ENCODE measurements around the gene C20orf173.

Gene C20orf173, protein sequence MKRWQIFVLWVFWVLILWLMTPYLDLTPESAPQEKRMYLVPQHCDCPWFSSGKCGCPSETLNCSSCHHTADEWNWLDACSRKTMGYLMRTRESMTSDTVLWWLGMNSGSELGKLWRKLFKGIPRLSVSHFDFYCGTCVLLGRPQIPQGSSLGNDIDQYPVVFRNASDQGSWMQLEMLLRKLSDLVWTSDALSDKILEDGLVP

DNA sequence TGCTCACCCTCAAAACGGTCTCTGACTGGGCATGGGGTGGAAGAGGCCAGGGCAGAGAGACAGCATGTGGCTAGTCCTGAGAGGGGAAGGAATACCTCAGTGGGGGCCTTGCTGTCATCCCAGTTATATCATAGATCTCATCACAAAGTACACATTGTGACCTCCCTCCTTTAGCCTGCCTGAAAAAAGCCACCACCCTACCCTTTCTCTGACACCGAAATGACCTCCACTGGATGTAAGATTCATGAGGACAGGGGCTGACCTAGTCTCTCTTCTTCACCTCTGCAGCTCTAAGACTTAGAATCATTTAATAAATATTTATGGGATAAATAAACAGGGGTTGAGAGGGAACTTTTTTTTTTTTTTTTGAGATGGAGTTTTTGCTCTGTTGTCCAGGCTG, at the start of gene C20orf173:
Gene C20orf173, minus strand, starts transcription at position 101 of the 400 bp plus-strand sequence. CDS start 279 bp downstream, outside the sequence.
- Histone ChIP-seq H3K36me3 (ENCODE audit: control insufficient read depth, insufficient read depth, low read length) (no peaks in the 10 kb centered on the region), H3K4me1 (ENCODE audit: control insufficient read depth, insufficient read depth, low read length) (no peaks in the 10 kb centered on the region), H3K9ac (ENCODE audit: low read depth, low read length) (no peak within 1 kb of the TSS), H3K4me3 (ENCODE audit: low read depth, low read length) (no peak within 1 kb of the TSS), H3K9me3 (ENCODE audit: control insufficient read depth, insufficient read depth, low read length) (peaks cover 5% of the 10 kb centered on the region), H3K27me3 (ENCODE audit: control insufficient read depth, insufficient read depth, low read length) (no peaks in the 10 kb centered on the region)

DNA sequence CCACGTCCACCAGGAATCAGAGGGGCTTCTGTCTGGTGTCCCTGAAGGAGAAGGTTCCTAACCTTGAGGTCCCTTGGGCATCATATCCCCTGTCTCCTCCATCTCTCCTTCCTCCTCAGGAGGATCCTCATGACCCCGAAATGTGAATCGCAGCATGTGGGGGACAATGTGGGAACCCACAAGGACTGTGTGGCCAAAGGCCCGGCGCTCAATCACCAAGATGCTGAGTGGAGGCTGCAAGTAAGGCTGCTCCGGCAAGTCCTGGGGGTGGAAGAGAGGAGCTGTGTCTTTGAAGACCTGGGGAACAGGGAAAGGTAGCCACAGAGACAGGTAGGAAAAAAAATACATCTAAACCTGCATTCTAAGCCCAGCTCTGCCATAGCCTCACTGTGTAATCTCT, 49.7 kb upstream of the C20orf173 start:
- H3K27me3 ChIP-seq (ENCODE audit: control insufficient read depth, insufficient read depth, low read length), result no peaks in the 10 kb centered on the region
- H3K36me3 ChIP-seq (ENCODE audit: control insufficient read depth, insufficient read depth, low read length), result no peaks in the 10 kb centered on the region
- no peak overlapping the region for H3K9ac ChIP-seq (ENCODE audit: low read depth, low read length)
- H3K4me3 ChIP-seq (ENCODE audit: low read depth, low read length), result no peak overlapping the region
- H3K4me1 ChIP-seq (ENCODE audit: control insufficient read depth, insufficient read depth, low read length), result no peaks in the 10 kb centered on the region
- H3K9me3 ChIP-seq (ENCODE audit: control insufficient read depth, insufficient read depth, low read length), result no peaks in the 10 kb centered on the region

DNA sequence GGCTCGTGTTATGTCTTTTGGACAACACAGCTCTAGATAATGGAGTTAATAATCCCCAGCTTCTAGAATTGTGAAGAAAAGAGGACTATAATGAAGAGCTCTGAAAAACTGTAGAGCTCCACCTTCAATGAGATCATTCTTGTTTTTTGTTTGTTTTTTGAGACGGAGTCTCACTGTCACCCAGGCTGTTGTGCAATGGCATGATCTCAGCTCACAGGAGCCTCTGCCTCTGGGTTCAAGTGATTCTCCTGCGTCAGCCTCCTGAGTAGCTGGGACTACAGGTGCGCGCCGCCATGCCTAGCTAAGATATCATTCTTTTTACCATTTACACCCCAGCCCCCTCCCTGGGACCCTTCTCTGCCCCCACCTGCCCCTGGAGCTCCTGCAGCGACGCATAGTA, 49.0 kb upstream of the C20orf173 start:
- H3K4me3 ChIP-seq (ENCODE audit: low read depth, low read length), result no peak overlapping the region
- H3K9me3 ChIP-seq (ENCODE audit: control insufficient read depth, insufficient read depth, low read length), result no peaks in the 10 kb centered on the region
- H3K27me3 ChIP-seq (ENCODE audit: control insufficient read depth, insufficient read depth, low read length), result no peaks in the 10 kb centered on the region
- H3K9ac ChIP-seq (ENCODE audit: low read depth, low read length), result no peak overlapping the region
- H3K4me1 ChIP-seq (ENCODE audit: control insufficient read depth, insufficient read depth, low read length), result no peaks in the 10 kb centered on the region
- no peaks in the 10 kb centered on the region for H3K36me3 ChIP-seq (ENCODE audit: control insufficient read depth, insufficient read depth, low read length)

DNA sequence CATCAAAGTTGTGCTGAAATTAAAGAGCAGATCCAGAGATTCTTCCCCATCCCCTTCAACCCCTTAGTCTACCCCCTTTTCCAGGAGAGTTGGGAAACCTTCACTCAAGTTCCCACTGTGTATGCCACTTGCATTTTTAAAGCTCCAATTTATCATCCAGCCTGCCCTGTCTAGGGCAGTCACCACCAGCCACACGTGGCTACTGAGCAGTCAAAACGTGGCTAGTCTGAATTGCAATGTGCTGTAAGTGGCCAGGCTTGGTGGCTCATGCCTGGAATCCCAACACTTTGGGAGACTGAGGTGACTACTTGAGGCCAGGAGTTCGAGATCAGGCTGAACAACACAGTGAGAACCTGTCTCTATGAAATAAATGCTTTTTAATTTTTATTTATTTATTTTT, 47.4 kb upstream of the C20orf173 start:
- Histone ChIP-seq H3K9ac (ENCODE audit: low read depth, low read length) (no peak overlapping the region), H3K27me3 (ENCODE audit: control insufficient read depth, insufficient read depth, low read length) (no peaks in the 10 kb centered on the region), H3K4me3 (ENCODE audit: low read depth, low read length) (no peak overlapping the region), H3K36me3 (ENCODE audit: control insufficient read depth, insufficient read depth, low read length) (no peaks in the 10 kb centered on the region), H3K4me1 (ENCODE audit: control insufficient read depth, insufficient read depth, low read length) (no peaks in the 10 kb centered on the region), H3K9me3 (ENCODE audit: control insufficient read depth, insufficient read depth, low read length) (no peaks in the 10 kb centered on the region)

DNA sequence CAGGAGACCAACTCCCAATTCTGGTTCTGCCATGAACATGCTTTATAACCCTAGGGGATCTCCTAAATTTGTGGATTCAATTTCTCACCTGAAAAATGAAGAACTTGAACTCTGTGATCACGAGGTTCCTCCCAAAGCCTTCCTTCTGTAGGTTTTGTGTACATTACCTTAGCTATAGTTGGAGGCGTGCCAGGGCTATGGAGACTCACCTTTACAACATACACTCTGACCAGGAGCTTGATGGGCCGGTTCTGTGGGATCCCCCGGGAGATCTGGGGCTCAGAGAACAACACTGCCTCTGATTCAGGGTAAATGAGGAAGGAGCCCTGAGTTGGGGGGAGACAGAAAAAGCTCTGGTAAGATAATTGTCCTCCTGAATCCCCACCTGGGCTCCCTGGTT, 46.5 kb upstream of the C20orf173 start:
- Histone ChIP-seq H3K4me3 (ENCODE audit: low read depth, low read length) (no peak overlapping the region), H3K9me3 (ENCODE audit: control insufficient read depth, insufficient read depth, low read length) (no peaks in the 10 kb centered on the region), H3K9ac (ENCODE audit: low read depth, low read length) (no peak overlapping the region), H3K36me3 (ENCODE audit: control insufficient read depth, insufficient read depth, low read length) (no peaks in the 10 kb centered on the region), H3K4me1 (ENCODE audit: control insufficient read depth, insufficient read depth, low read length) (no peaks in the 10 kb centered on the region), H3K27me3 (ENCODE audit: control insufficient read depth, insufficient read depth, low read length) (no peaks in the 10 kb centered on the region)

DNA sequence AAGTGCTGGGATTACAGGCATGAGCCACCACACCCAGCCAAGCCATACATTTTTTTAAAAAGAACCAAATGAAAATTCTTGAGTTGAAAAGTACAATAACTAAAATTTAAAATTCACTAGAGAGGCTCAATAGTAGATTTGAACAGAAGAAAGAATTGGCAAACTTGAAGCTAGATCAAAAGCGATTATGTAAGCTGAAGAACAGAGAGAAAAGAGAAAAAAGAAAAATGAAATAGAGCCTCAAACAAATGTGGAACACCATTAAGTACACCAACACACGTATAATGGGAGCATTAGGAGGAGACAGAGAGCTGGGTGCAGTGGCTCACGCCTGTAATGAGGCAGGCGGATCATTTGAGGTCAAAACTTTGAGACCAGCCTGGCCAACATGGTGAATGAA, 43.4 kb upstream of the C20orf173 start:
- Histone ChIP-seq H3K4me1 (ENCODE audit: control insufficient read depth, insufficient read depth, low read length) (no peaks in the 10 kb centered on the region), H3K27me3 (ENCODE audit: control insufficient read depth, insufficient read depth, low read length) (no peaks in the 10 kb centered on the region), H3K4me3 (ENCODE audit: low read depth, low read length) (no peak overlapping the region), H3K9ac (ENCODE audit: low read depth, low read length) (no peak overlapping the region), H3K9me3 (ENCODE audit: control insufficient read depth, insufficient read depth, low read length) (no peaks in the 10 kb centered on the region), H3K36me3 (ENCODE audit: control insufficient read depth, insufficient read depth, low read length) (no peaks in the 10 kb centered on the region)

DNA sequence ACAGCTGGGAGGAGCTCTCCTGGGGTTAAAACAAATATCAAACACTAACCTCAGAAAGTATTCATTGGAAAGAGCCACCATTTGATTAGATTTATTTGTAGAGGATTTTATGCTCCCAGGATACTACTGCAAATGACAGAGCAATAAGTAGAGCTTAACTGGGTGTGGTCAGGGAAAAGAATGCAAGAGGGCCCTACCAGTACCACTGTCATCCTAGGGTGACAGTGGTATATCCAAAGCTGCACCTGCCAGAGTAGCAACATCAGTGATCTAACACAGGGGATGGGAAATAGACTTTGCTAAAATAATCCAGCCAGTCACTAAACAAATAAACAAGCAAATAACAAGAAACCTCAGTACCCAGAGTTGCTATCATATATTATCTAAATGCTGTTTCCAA, 42.1 kb upstream of the C20orf173 start:
- H3K4me1 ChIP-seq (ENCODE audit: control insufficient read depth, insufficient read depth, low read length), result no peaks in the 10 kb centered on the region
- no peaks in the 10 kb centered on the region for H3K27me3 ChIP-seq (ENCODE audit: control insufficient read depth, insufficient read depth, low read length)
- no peaks in the 10 kb centered on the region for H3K9me3 ChIP-seq (ENCODE audit: control insufficient read depth, insufficient read depth, low read length)
- no peaks in the 10 kb centered on the region for H3K36me3 ChIP-seq (ENCODE audit: control insufficient read depth, insufficient read depth, low read length)
- H3K9ac ChIP-seq (ENCODE audit: low read depth, low read length), result no peak overlapping the region
- no peak overlapping the region for H3K4me3 ChIP-seq (ENCODE audit: low read depth, low read length)

DNA sequence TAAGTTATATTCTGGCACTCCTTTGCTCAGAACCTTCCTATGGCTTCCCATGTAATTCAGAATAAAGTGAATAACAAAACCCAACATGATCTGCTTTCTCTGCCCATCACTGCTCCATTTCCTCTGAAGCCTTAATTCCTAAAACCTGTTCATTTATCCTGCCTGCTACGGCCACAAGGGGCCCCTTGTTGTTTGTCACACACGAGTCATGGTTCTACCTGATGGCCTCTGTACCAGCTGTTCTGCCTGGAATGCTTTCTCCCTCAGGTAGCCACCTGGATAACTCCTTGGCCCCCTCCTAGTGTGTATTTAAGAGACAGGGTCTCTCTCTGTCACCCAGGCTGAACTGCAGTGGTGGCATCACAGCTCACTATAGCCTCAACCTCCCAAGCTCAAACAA, 39.2 kb upstream of the C20orf173 start:
- Histone ChIP-seq H3K4me3 (ENCODE audit: low read depth, low read length) (no peak overlapping the region), H3K27me3 (ENCODE audit: control insufficient read depth, insufficient read depth, low read length) (no peaks in the 10 kb centered on the region), H3K36me3 (ENCODE audit: control insufficient read depth, insufficient read depth, low read length) (no peaks in the 10 kb centered on the region), H3K9ac (ENCODE audit: low read depth, low read length) (no peak overlapping the region), H3K9me3 (ENCODE audit: control insufficient read depth, insufficient read depth, low read length) (no peaks in the 10 kb centered on the region), H3K4me1 (ENCODE audit: control insufficient read depth, insufficient read depth, low read length) (no peaks in the 10 kb centered on the region)

DNA sequence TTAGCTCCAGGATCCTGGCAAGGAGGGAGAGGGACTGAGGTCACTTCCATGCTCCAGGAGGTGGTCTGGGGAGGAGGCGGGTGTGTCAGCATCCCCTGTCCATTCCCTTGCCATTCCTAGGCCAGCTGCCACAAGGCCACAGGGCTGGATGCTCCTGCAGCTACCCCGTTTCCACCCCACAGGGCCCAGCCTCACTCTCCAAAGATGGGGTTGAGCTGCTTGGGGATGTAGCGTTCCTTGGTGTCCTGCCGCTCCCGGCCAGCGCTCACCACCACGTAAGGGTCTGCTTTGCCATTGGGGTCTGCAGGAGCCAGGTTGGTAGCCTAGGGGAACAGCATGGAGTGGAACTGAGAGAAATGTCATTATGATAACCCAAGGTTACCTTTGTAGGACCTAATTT, 35.5 kb upstream of the C20orf173 start:
- Histone ChIP-seq H3K4me3 (ENCODE audit: low read depth, low read length) (no peak overlapping the region), H3K27me3 (ENCODE audit: control insufficient read depth, insufficient read depth, low read length) (no peaks in the 10 kb centered on the region), H3K9ac (ENCODE audit: low read depth, low read length) (no peak overlapping the region), H3K4me1 (ENCODE audit: control insufficient read depth, insufficient read depth, low read length) (peaks cover 4% of the 10 kb centered on the region), H3K9me3 (ENCODE audit: control insufficient read depth, insufficient read depth, low read length) (no peaks in the 10 kb centered on the region), H3K36me3 (ENCODE audit: control insufficient read depth, insufficient read depth, low read length) (no peaks in the 10 kb centered on the region)

DNA sequence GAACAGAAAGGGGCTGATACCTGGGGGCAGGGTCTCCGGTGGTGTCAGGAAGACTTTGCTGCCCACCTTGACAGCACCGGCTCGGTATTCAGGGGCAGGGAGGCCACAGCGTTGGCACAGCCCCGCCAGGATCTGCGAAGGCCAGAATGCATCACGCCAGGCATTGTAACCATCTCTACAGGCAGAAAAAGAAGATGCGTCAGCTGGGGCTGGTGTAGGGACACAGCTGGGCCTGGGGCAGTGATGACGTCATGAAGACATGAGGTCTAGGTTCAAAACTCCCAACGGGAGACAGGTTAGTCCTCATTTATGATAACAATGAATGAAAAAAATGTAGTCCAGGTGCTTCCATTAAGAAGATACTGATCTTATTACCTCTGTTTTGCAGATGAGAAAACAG, 34.4 kb upstream of the C20orf173 start:
- H3K4me1 ChIP-seq (ENCODE audit: control insufficient read depth, insufficient read depth, low read length), result peaks cover 4% of the 10 kb centered on the region
- H3K36me3 ChIP-seq (ENCODE audit: control insufficient read depth, insufficient read depth, low read length), result no peaks in the 10 kb centered on the region
- no peaks in the 10 kb centered on the region for H3K27me3 ChIP-seq (ENCODE audit: control insufficient read depth, insufficient read depth, low read length)
- no peak overlapping the region for H3K4me3 ChIP-seq (ENCODE audit: low read depth, low read length)
- H3K9me3 ChIP-seq (ENCODE audit: control insufficient read depth, insufficient read depth, low read length), result no peaks in the 10 kb centered on the region
- no peak overlapping the region for H3K9ac ChIP-seq (ENCODE audit: low read depth, low read length)

DNA sequence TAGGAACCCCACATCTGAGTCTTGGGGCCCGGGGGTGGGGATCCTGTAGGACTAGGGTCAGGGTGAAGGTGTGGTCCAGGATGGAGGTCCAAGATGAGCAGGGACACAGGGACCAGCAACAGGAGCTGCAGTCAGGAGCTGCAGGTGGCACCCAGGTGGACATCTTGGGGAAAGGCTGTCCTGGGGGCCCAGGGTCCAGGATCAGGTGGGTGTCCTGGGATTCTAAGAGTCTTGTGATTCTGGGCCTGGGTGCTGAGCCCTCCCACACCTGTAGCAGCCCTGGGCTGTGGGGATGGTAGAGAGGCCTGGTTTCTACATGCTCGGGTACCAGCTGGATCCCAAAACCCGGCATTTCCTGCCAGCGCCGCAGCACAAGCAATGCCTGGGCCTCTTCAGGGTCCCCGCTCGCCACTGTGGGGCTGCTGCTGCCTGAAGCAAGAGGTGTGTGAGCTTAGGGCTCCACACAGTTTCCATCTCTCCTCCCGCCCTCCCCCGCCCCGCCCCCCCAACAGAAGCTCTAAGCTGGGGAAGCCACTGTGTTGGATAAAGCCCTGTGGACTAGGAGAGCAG, 33.2 kb upstream of the C20orf173 start:
- H3K9me3 ChIP-seq (ENCODE audit: control insufficient read depth, insufficient read depth, low read length), result no peaks in the 10 kb centered on the region
- H3K9ac ChIP-seq (ENCODE audit: low read depth, low read length), result no peak overlapping the region
- no peak overlapping the region for H3K4me3 ChIP-seq (ENCODE audit: low read depth, low read length)
- no peaks in the 10 kb centered on the region for H3K27me3 ChIP-seq (ENCODE audit: control insufficient read depth, insufficient read depth, low read length)
- peaks cover 4% of the 10 kb centered on the region for H3K4me1 ChIP-seq (ENCODE audit: control insufficient read depth, insufficient read depth, low read length)
- H3K36me3 ChIP-seq (ENCODE audit: control insufficient read depth, insufficient read depth, low read length), result peaks cover 2% of the 10 kb centered on the region

DNA sequence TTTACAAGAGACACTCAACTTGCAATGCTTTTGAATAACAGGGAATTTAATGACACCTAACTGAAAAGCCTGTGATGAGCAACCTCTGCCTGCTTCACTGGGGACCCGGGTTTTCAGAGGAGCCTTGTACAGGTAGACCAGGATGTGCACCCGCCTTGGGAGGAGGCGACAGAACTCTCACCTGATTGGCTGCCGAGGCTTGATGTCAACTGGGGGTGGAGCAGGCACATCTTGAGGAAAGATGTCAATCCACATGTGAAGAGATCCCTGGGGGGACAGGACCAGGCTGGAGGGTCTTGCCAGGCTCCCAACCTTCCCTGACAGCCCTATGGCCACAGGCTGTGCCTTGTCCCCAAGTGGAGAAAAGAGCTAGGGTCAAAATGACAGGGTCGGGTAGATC, 32.2 kb upstream of the C20orf173 start:
- H3K27me3 ChIP-seq (ENCODE audit: control insufficient read depth, insufficient read depth, low read length), result no peaks in the 10 kb centered on the region
- H3K4me1 ChIP-seq (ENCODE audit: control insufficient read depth, insufficient read depth, low read length), result peaks cover 4% of the 10 kb centered on the region
- no peak overlapping the region for H3K4me3 ChIP-seq (ENCODE audit: low read depth, low read length)
- H3K36me3 ChIP-seq (ENCODE audit: control insufficient read depth, insufficient read depth, low read length), result peaks cover 11% of the 10 kb centered on the region
- no peak overlapping the region for H3K9ac ChIP-seq (ENCODE audit: low read depth, low read length)
- H3K9me3 ChIP-seq (ENCODE audit: control insufficient read depth, insufficient read depth, low read length), result no peaks in the 10 kb centered on the region
